Stimulated activated CD8-positive, alpha-beta memory T cell treated with anti-CD3 and anti-CD28 coated beads, Interleukin-7, amount 100 ng/mL, for 1 hour (primary cell): ENCODE data around the gene COL23A1.
"Not testable (repeated sequence)": the region's sequence is repeated elsewhere in the genome, so short reads cannot be mapped to it uniquely, and the experiment has no call there.

Experiments
- DNase-seq, 2 donors: peaks; one replicate each; pipeline ENCODE4 v3.0.0-alpha.2; 2020; ENCODE audit warnings: low read depth in 2 of 2

Gene COL23A1

GRCh38 chr5:178238711-178239592 is 351.2 kb downstream of the COL23A1 start:
- DNase-seq: no peak

GRCh38 chr5:178238313-178238635 is 351.9 kb downstream of the COL23A1 start:
- DNase-seq: no peak

GRCh38 chr5:178237431-178238312 is 352.5 kb downstream of the COL23A1 start:
- DNase-seq: no peak

GRCh38 chr5:178236679-178237078 is 353.5 kb downstream of the COL23A1 start:
- no peak for DNase-seq

GRCh38 chr5:178236126-178236525 is 354.1 kb downstream of the COL23A1 start:
- DNase-seq: no peak

GRCh38 chr5:178235588-178235974 is 354.6 kb downstream of the COL23A1 start:
- no peak for DNase-seq

GRCh38 chr5:178234750-178235587 is 355.2 kb downstream of the COL23A1 start:
- peak; percentile 53 to 73 for DNase-seq

- no peak for DNase-seq
Observed at GRCh38 chr5:178234121-178234749, 356.0 kb downstream of the COL23A1 start.

GRCh38 chr5:178232920-178233429 is 357.2 kb downstream of the COL23A1 start:
- no peak for DNase-seq

- peak; percentile 31 to 41 for DNase-seq
Observed at GRCh38 chr5:178232124-178232919, 357.9 kb downstream of the COL23A1 start, which contains the start of gene PHYKPL. Gene PHYKPL, minus strand, starts transcription at chr5:178232802. Its CDS starts 252 bp downstream, at chr5:178232550.

GRCh38 chr5:178231539-178232123 is 358.6 kb downstream of the COL23A1 start:
- DNase-seq: no peak

- DNase-seq: no peak
Observed at GRCh38 chr5:178230879-178231538, 359.2 kb downstream of the COL23A1 start.

- DNase-seq: no peak
Observed at GRCh38 chr5:178229861-178230260, 360.3 kb downstream of the COL23A1 start.

GRCh38 chr5:178229111-178229510 is 361.1 kb downstream of the COL23A1 start:
- DNase-seq: not testable (repeated sequence)

- DNase-seq: no peak
Observed at GRCh38 chr5:178228609-178229008, 361.6 kb downstream of the COL23A1 start.

- DNase-seq: no peak
Observed at GRCh38 chr5:178227929-178228328, 362.3 kb downstream of the COL23A1 start.

GRCh38 chr5:178227138-178227659 is 363.0 kb downstream of the COL23A1 start:
- DNase-seq: no peak

GRCh38 chr5:178225174-178225573 is 365.0 kb downstream of the COL23A1 start:
- no peak for DNase-seq

- no peak for DNase-seq
Observed at GRCh38 chr5:178224403-178224802, 365.8 kb downstream of the COL23A1 start.
